NCI-H2081 (cell line): ENCODE results near the gene ZMYND8.

Source experiments
- DNase-seq, 2 experiments: peaks; one replicate each; lab custom pipeline; 2025; lab: John Stamatoyannopoulos, UW

The ZMYND8 gene

DNA sequence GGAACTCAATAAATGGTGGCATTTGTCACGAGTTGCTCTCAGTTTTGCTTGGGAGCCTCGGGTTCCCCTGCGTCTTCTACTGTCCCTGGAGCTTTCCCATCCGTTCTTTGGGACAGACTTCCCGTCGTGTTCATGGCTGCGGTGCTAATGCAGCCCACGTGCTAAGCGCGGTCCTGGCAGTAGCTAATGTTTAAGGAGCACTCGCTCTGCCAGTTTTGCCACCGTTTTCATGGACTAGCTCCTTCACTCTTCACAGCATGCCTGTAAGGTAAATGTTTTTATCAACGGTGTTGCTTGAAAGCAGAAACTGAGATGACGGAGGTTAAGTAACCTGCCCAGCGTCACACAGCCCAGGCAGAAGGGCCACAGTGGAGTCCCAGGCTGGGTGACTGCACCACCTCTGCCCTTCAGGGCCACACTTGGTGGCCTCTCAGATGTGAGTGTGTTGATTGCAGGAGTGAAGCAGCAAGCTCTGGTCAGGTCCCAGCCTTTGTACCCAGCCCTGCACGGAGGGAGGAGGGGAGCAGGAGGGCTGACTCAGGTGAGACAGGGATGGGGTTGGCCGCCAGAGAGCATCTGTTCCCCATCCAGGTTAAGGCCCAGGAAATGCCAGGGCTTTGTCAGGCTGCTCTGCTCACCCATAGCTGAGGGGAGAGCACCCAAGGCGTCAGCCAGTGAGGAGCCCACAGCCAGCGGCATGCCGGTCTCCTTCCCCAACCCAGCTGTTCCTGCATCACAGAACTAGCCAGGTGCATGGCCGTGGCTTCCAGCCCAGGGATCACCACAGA is 181.8 kb downstream of the ZMYND8 start:
- DNase-seq = no peak

DNA sequence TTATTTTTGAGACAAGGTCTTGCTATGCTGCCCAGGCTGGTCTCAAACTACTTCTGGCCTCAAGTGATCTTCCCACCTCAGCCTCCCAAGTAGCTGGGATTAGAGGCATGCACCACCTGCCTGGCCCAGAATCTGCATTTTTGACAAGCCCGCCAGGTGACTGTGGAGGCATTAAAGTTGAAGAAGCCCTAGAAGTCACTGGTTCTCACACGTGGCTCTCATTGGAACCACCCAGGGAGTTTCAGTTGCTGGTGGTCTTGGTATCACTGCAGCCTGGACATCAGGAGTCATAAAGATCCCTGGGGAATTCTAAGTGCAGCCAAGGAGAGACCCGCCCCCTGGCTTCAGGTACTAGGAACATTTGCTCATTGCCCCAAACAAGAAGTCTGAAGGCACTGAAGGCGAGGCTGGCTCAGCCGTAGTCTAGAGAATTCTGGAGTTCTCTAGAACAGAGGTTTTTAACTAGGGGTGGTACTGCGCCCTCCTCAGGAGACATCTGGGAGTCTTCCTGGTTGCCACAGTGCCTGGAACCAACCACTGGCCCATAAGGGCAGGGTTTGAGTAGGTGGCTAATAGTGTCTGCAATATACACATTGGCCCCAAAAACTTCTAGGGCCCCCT is 182.8 kb downstream of the ZMYND8 start:
- DNase-seq = no peak

DNA sequence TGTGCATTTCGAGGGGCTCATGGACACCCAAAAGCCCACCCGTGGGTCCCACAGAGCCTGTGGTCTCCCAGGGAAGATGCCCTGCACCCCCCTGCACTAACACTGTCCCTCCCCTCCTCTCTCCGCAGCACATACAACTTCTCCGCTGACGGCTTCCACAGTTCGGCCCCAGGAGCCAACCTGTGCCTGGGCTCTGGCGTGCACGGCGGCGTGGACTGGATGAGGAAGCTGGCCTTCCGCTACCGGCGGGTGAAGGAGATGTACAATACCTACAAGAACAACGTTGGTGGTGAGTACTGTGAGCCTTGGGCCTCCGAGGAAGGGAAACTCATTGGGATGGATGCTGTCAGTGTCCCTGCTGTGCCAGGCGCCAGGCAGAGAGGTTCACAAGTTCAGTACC is 183.9 kb downstream of the ZMYND8 start:
- no peak for DNase-seq

DNA sequence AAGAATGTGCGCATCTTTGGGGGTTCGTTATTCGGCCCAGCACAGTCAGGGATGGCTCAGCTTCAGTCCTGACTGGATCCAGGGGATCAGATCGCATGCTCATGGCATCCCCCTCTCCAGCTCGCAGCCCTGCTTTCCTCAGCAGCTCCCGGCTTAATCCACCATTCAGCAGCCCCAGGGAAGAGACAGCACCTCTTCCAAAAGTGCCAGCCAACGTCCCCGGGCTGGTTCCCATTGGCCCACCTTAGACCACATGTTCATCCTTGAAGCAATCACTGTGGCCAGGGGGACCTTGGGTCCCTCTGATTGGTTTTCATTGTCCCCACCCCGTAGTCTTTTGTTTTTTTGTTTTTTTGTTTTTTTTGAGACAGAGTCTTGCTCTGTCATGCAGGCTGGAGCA is 188.7 kb downstream of the ZMYND8 start:
- no peak for DNase-seq

DNA sequence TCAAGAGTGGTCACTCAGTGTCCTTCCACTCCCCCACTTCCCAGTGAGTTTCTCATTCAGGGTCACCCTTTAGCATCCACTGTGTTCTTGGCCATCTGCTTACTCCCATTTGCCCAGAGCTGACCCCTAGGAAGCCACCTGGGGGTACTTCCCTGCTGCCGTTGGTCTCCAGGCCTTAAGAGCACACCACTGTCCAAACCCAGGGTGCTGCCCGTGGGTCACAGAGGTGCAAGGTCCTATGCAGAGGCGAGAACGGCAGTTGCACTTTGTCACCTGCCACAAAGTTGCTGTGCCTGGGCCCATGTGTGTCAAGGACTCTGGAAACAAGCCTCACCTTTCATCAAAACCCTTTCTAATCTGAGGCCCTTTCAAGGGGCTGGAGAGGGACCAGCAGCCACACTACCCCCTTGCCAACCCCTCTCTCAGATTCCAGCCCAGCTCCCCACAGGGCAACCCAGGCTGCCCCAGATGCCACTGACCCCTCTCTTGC is 191.1 kb downstream of the ZMYND8 start:
- no peak for DNase-seq

DNA sequence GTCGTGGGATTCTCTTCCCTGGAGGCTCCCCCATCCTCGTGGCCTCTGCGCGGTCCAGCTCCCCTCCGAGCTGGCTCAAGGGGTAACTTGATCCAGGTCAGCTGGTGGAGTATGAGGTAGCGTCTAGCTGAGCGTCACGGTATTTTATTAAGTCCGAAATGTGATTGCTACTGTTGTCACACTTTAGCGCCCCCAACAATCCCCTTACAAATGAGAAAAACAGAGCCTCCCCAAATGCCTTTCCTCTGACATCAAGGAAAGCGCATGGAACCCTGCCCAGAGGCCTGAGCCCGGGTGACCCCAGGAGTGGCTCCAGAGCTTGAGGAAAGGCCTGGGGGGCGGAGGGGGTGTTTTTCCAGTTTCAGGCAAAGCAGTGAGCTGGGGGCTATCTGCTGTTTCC is 192.4 kb downstream of the ZMYND8 start:
- no peak for DNase-seq

DNA sequence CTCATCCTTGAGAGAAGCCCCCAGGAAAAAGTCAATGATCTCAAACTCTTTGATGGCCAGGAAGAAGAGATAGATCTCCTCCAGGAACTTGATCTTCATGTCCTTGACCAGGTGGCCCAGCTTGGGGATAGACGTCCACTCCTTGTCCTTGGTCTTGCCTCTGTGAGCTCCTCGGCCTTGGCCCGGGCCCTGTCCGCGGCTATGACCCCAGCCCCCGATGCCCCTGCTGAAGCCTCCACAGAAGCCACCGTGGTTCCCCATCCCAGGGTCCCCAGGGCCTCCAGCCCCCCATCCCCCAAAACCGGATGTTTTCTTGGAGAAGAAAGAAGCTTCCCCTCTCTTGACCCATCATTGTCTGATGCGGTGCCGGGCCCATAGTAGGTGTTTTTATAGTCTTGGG is 195.1 kb downstream of the ZMYND8 start:
- no peak for DNase-seq

DNA sequence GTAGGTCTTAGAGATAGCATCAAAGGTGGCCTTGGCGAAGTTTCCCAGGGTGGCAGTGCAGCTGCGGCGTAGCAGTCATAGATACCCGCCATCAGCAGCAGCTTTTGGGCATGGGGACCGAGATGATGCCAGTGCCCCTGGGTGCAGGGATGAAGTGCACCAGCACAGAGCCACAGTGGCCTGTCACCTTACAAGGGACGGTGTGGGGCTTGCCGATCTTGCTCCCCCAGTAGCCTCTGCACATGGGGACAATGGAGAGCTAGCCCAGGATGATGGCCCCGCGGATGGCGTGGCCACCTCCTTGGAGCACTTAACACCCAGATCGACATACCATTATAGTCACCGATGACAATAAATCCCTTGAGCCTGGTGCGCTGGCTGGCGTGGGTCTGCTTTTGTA is 195.5 kb downstream of the ZMYND8 start:
- no peak for DNase-seq

DNA sequence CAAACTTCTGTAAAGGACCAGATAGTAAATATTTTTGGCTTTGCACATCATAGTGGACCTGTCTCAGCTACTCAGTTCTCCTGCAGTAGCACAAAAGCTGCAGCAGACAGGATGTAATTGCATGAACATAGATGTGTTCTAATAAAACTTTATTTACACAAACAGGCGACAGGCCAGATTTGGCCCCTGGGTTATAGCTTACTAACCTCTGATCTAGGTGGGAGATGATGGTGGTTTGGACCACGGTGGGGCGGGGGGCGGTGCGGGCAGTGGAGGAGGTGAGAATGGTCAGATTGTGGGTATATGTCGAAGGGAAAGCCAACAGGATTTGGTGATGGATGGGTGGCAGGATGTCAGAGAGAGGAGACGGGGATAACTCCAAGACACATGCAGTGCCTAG is 196.3 kb downstream of the ZMYND8 start:
- no peak for DNase-seq
